UCSD-AML1 (cell line): ENCODE data around the gene SDK1.

Experiments used
- DNase-seq: peaks from one replicate; lab custom pipeline; 2025; ENCODE audit not compliant: unreplicated experiment; lab: John Stamatoyannopoulos, UW

SDK1 gene

GRCh38 chr7:4115941-4116610, 815.0 kb downstream of the SDK1 start:
- DNase-seq, result no peak

- DNase-seq, result no peak
Observed at GRCh38 chr7:4119848-4120247, 818.8 kb downstream of the SDK1 start.

DNA sequence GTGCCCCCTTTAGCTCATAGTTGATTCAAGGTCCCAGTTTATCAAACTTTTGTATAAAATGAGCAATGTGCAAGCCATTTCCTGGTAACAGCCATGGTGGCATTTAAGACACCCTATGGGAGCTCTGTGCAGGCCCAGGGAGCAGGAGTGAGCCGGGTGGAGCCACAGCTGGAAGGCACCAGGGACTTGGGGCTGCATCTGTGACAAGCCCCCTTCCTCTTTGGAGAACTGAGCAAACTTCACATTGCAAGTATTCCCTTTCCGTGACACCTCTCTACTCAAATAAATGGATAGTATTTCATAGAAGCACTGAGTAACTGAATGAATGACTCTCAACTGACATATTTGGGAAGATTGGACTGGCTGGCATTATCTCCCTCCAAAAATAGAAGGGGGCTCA, 822.3 kb downstream of the SDK1 start:
- DNase-seq, result no peak

GRCh38 chr7:4123823-4124222, 822.8 kb downstream of the SDK1 start:
- peak; percentile 8 for DNase-seq

- DNase-seq, result no peak
Observed at GRCh38 chr7:4124556-4125477, 823.8 kb downstream of the SDK1 start.

DNA sequence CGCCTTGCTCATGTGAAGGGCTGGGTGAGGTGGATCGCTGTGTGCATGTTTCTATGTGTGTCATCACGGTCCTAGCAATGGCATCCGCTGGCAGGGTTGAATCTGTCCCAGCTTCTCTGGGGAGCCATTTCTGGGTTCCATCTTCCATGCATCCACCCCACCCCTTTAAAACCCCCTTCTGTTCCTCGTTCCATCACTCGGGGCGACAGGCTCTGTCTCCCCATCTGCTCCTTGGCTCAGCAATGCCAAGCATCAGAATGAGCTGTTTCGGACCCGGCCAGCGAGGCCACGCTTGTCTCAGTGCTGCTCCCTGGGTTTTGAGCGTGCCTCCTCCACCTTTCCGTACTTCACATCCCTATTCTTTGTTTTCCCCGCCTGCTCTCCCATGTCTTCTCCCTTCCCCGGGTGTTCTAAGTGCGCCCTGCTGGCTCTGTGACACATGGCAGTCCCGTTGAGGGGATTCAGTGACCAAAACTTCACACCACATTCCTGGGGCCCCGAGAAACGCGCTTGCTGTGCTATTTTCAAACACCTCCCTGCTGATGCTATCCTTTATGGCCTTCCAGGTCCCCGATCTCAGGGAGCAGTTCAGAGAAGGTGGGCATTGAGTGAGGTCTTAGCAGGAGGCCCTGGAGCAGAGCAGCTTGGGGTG, 827.0 kb downstream of the SDK1 start:
- no peak for DNase-seq

- DNase-seq, result no peak
Observed at GRCh38 chr7:4129481-4130122, 828.5 kb downstream of the SDK1 start.

- no peak for DNase-seq
Observed at GRCh38 chr7:4131063-4131462, 830.0 kb downstream of the SDK1 start.

DNA sequence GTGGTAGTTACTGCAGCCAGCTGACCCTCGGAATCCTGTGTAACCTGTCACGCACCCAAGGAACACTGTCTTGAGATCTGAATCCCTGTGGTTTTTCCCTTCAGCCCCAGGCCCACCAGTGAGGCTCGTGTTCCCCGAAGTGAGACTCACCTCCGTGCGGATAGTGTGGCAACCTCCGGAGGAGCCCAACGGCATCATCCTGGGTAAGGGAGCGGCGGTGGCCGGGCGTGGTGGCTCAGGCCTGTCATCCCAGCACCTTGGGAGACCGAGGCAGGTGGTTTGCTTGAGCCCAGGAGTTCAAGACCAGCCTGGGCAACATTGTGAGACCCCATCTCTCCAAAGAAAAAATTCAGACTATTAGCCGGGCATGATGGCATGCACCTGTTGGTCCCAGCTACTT, 831.2 kb downstream of the SDK1 start:
- no peak for DNase-seq

DNA sequence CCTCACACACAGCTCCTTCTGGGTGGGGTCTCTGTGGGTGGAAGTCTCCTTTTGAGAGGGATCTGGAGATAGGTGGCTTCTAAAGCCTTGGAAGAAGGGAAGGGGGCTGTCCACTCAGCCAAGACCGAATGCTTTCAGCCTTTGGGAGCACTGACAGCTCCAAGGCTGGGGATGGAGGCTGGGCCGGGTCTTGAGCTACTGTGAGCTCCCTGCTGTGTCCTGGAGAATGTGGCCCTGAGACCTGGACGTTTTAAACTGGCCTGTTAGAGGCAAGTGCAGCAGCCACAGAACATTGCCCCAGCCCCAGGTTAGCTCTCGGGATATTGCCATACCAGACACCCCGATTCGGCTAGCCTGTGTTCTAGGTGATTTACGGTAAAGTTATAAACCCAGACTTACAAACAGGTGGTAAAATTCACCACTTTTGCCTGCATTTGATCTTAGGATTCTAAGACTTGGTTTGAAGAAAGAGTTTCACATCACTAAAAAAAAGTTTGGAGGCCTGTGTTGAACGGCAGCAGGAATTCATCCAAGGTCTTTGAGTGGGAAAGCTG, 832.5 kb downstream of the SDK1 start:
- no peak for DNase-seq

- DNase-seq, result no peak
Observed at GRCh38 chr7:4134204-4134603, 833.2 kb downstream of the SDK1 start.

DNA sequence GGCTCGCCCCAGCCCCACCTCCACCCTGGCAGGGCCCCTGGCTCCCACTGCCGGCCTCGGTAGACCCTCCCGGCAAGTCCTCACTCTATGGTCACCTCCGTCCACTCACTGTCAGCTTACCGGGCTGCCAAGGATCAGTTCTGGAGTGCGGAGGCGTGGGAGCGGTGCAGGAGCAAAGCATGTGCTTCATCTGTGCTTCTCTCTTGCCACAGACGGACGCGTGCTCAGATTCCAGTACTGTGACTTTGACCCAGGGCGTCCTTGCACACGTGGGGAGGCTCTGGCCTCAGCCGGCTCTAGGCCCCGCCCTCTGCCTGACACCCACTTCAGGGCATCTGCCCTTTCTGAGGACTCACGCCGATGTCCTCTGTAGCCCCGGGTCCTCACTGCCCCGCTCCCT, 833.6 kb downstream of the SDK1 start:
- no peak for DNase-seq

DNA sequence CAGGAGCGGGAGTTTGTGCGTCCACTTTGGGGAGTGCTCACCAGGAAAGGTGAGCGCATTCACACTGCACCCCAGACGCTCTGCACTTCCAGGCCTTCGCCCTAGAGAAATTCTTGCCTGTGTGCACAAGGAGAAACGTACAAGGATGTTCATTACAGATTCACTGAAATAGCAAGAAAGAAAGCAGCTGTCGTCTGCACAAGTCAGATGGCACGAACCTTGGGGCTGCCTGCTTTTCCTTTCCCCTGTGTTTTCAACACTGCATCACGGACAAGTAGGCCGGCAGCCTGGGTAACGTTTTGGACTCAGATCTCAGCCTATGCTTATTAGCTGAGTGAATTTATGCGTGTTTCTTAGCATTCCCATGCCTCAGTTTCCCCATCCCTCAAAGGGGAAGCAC, 834.2 kb downstream of the SDK1 start:
- no peak for DNase-seq

DNA sequence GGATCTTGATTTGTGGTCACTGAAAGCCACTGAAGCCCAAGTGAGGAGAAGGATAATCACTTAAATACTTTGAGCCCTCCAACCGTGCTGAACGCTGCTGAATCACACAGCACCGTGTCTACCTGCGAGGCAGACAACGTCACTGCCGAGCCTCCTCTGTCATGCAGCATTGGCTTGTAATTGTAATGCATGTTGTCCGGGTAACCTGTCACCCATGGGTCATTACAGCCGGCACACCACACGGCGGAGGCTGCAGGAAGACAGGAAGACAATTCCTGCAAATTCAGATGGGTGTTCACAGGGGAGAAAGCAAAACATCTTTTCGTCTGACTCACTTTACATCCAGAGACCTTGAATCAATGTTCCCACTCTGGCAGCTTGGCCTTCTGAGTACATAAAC, 835.0 kb downstream of the SDK1 start:
- DNase-seq, result no peak

- no peak for DNase-seq
Observed at GRCh38 chr7:4136501-4137110, 835.6 kb downstream of the SDK1 start.

DNA sequence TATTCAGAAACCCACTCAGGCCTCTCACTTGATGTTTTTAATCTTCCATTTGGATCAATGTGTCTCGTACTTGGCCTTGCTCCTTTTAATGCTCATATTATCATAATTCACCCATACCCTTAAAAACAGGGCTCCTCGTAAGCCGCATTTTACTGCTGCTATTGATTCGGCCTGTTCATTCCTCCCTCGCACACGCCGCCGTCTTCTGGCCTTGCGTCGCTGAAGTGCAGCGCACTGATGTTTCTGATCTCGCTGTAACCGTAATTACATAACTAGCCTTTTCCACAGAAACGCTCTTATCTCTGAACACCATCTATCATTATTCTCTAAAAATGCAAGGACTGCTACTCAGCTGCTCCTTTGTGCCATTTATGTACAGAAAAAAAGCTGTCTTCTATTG, 836.5 kb downstream of the SDK1 start:
- no peak for DNase-seq

DNA sequence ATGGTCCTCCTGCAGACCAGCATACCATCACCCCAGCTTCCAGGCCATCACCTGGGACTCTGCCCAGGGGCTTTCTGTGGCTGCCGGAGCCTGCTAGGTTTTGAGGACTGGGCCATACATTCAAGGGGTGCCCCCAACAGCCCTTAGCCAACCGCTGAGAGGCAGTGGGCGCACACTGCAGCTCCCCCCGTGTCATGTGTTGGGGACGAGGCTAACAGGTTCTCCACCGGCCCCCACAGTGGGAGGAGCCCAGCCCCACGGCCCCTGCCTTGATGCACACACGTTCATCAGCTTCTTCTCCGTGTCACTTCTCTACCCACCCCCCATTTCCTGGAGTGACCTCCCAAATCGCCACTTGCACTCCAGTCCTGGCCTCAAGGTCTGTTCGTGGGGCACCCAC, 837.8 kb downstream of the SDK1 start:
- no peak for DNase-seq

- no peak for DNase-seq
Observed at GRCh38 chr7:4139656-4140625, 838.9 kb downstream of the SDK1 start.

DNA sequence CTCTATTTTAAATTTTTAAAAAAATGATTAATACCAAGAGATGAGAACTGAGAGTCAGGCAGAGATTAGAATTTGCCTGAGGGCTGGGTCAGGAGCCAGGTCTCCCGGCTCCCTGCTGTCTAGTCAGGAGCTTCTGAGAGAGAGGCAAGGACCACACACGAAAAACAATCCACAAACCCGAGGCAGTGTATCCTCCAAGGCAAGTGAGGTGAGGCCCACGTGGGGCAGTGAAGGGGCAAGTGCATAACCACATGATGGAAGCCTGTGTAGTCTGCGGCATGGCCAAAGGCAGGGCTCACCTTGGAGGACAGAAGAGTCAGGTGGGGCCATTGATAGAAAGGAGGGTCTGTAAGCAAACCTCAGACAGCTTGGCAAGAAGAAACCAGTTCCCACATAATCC, 839.9 kb downstream of the SDK1 start:
- no peak for DNase-seq

GRCh38 chr7:4143006-4143405, 842.0 kb downstream of the SDK1 start:
- DNase-seq, result no peak
